Left renal cortex interstitium (tissue), 4 donors: ENCODE results near the gene NES. TPM values are rescaled to one million over a fixed set of nuclear protein-coding genes. Genes with fewer than 3 reads are reported as not detected.
"Not testable (repeated sequence)": the region's sequence is repeated elsewhere in the genome, so short reads cannot be mapped to it uniquely, and the experiment has no call there.

Source experiments
- DNase-seq, 4 donors: peaks; one replicate each; pipeline ENCODE4 v3.0.0-alpha.2; 2013; ENCODE audit warnings: low read depth in 4 of 4, low spot score in 2 of 4, missing footprints in 1 of 4
- polyA plus RNA-seq, 4 donors: library from polyadenylated mRNA; unstranded; fragments of 120-200 nt; gene quantifications; one replicate each; pipeline ENCODE4 v1.2.1, GENCODE V29; 2013; ENCODE audit not compliant: insufficient read length in 4 of 4

The NES gene
- polyA plus RNA-seq, 4 donors: 144 to 165 (median 153) TPM

- no peak for DNase-seq
These were observed 28.7 kb downstream of the NES start for GRCh38 chr1:156648496-156648895.

- no peak for DNase-seq
These were observed 29.9 kb downstream of the NES start for GRCh38 chr1:156647351-156647750.

GRCh38 chr1:156646738-156647211, 30.4 kb downstream of the NES start:
- DNase-seq: no peak

GRCh38 chr1:156645666-156646065, 31.5 kb downstream of the NES start:
- DNase-seq: no peak

GRCh38 chr1:156645056-156645455, 32.2 kb downstream of the NES start:
- DNase-seq: no peak

- DNase-seq: no peak
These were observed 32.6 kb downstream of the NES start for GRCh38 chr1:156644640-156645039.

- no peak for DNase-seq
These were observed 33.1 kb downstream of the NES start for GRCh38 chr1:156644146-156644545.

GRCh38 chr1:156643778-156644092, 33.5 kb downstream of the NES start:
- DNase-seq: no peak

GRCh38 chr1:156643049-156643777, 34.0 kb downstream of the NES start:
- no peak for DNase-seq

- DNase-seq: no peak
These were observed 34.8 kb downstream of the NES start for GRCh38 chr1:156642265-156643048.

- no peak for DNase-seq
These were observed 35.4 kb downstream of the NES start, which contains the start of gene BCAN for GRCh38 chr1:156641761-156642264. Gene BCAN, plus strand, starts transcription at chr1:156642117. Its CDS starts 3,938 bp downstream, at chr1:156646055.

GRCh38 chr1:156640842-156641706, 36.1 kb downstream of the NES start:
- no peak for DNase-seq

- no peak for DNase-seq
These were observed 37.6 kb downstream of the NES start for GRCh38 chr1:156639601-156640101.

GRCh38 chr1:156638189-156638985, 38.8 kb downstream of the NES start:
- no peak for DNase-seq

GRCh38 chr1:156632355-156632754, 44.9 kb downstream of the NES start:
- no peak for DNase-seq

- DNase-seq: not testable (repeated sequence)
These were observed 46.1 kb downstream of the NES start for GRCh38 chr1:156631152-156631551.

- DNase-seq: no peak
These were observed 47.3 kb downstream of the NES start for GRCh38 chr1:156629823-156630449.

- no peak for DNase-seq
These were observed 49.8 kb downstream of the NES start for GRCh38 chr1:156627313-156627880.

GRCh38 chr1:156626079-156626438, 51.1 kb downstream of the NES start:
- no peak for DNase-seq
